Measurements from ENCODE around the gene LNP1. TPM values are rescaled to one million over a fixed set of nuclear protein-coding genes. Genes with fewer than 3 reads are reported as not detected.

The LNP1 gene
- polyA plus RNA-seq, 1 donor (not counting 4 experiments of a cell fraction or from before 2014, with no cell fraction given): 0.64 TPM

DNA sequence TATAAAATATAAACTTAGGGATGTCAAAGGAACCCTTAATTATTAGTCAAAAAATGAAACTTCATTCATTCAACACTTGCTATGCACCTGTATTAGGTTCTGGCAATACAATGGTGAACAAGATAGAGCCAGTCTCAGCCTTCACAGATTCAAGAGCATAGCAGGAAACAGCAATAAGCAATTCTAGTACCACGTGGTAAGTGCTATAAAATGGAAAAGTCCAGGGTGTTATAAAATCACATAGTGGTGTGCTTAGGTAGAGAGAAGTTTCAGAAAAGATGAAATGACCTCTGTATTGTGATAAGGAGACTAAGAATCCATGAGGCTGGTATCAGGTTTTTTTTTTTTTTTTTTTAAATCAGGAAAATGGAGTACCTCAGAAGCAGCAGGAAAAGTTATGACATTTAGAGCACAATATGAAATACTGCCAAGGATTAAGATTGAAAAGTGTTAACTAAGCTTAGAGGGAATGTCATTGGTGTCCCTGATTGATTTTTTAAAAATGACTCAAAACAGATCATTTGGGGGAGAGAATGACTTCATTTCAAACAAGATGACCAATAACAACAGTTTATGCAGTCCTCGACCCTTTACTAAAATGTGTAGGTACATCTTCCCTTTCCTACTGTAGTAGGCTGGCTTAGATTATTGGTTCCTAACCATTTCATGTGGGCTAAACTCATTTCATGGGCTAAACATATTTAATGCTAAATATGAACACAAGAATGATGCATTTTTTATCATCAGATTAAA, 5.5 kb upstream of the LNP1 start:
- Histone ChIP-seq H3K27me3 (ENCODE audit: control insufficient read depth, extremely low read depth, insufficient read depth, low read length) (no peaks in the 10 kb centered on the region), H4K20me1 (ENCODE audit: control insufficient read depth, extremely low read depth, insufficient read depth, low read length) (peaks cover 4% of the 10 kb centered on the region), H3K9me1 (ENCODE audit: control insufficient read depth, extremely low read depth, insufficient read depth, low read length) (no peaks in the 10 kb centered on the region), H3K9ac (ENCODE audit: control insufficient read depth, extremely low read depth, insufficient read depth, low read length) (no peak overlapping the region), H2AFZ (ENCODE audit: control insufficient read depth, low read length) (no peak overlapping the region), H3K27ac (ENCODE audit: control insufficient read depth, insufficient read depth, low read length) (no peak overlapping the region), H3K36me3 (ENCODE audit: control insufficient read depth in 2 of 2, extremely low read depth in 1 of 2, insufficient read depth in 2 of 2, low read length in 2 of 2) (peaks cover 0 to 2% of the 10 kb centered on the region in 2 experiments), H3K4me3 (ENCODE audit: control insufficient read depth in 2 of 3, extremely low read depth in 1 of 3, insufficient read depth in 2 of 3, low read depth in 1 of 3, low read length in 3 of 3) (no peak overlapping the region), H3K9me3 (ENCODE audit: control insufficient read depth, low read depth, low read length) (no peaks in the 10 kb centered on the region), H3K4me1 (ENCODE audit: control insufficient read depth, extremely low read depth, insufficient read depth, low read length) (peaks cover 8% of the 10 kb centered on the region), H3K4me2 (ENCODE audit: control insufficient read depth, extremely low read depth, insufficient read depth, low read depth, low read length) (no peak overlapping the region), H3K79me2 (ENCODE audit: control insufficient read depth, insufficient read depth, low read length) (peaks cover 97% of the 10 kb centered on the region)
- DNase-seq (ENCODE audit: low read depth, low spot score) (no peak), FAIRE-seq (no peak)
- dilution Hi-C loops (cut with MboI; ENCODE audit: extremely low pct_ligation_motif_present, low sequenced_read_pairs): no loop called here
- no peak for TF ChIP-seq CTCF (optimal IDR thresholded peaks at IDR 0.05 in 1 of 3, IDR thresholded peaks at IDR 0.05 in 1 of 3, conservative IDR thresholded peaks at IDR 0.05 in 1 of 3; ENCODE audit: extremely low read depth in 1 of 3, insufficient read depth in 2 of 3, low read length in 3 of 3)
- no peak for TF ChIP-seq EZH2 (IDR thresholded peaks at IDR 0.05; ENCODE audit: low read length)

DNA sequence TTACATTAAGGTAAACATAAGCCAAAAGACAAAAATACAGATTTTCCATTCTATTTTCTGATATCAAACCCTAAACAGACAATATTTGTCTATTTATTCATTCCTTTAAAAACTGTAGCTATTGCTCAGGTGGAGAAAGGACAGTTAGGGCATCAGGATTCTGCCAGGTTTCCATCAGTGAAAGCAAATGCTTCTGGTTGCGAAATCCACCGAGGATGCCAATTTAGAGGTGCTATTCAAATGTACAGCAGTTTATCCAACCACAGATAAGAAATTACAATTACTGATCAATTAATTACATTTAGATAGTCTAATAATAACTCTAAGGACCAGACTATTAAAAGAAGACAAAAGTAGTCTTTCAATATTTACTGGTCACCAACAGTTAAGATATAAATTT, 4.4 kb upstream of the LNP1 start:
- Histone ChIP-seq H3K4me3 (ENCODE audit: control insufficient read depth in 2 of 3, extremely low read depth in 1 of 3, insufficient read depth in 2 of 3, low read depth in 1 of 3, low read length in 3 of 3) (no peak overlapping the region), H3K27ac (ENCODE audit: control insufficient read depth, insufficient read depth, low read length) (no peak overlapping the region), H3K9me1 (ENCODE audit: control insufficient read depth, extremely low read depth, insufficient read depth, low read length) (no peaks in the 10 kb centered on the region), H3K4me2 (ENCODE audit: control insufficient read depth, extremely low read depth, insufficient read depth, low read depth, low read length) (no peak overlapping the region), H4K20me1 (ENCODE audit: control insufficient read depth, extremely low read depth, insufficient read depth, low read length) (peaks cover 4% of the 10 kb centered on the region), H3K79me2 (ENCODE audit: control insufficient read depth, insufficient read depth, low read length) (peaks cover 87% of the 10 kb centered on the region), H3K4me1 (ENCODE audit: control insufficient read depth, extremely low read depth, insufficient read depth, low read length) (peaks cover 8% of the 10 kb centered on the region), H3K36me3 (ENCODE audit: control insufficient read depth in 2 of 2, extremely low read depth in 1 of 2, insufficient read depth in 2 of 2, low read length in 2 of 2) (peaks cover 0 to 2% of the 10 kb centered on the region in 2 experiments), H2AFZ (ENCODE audit: control insufficient read depth, low read length) (no peak overlapping the region), H3K9ac (ENCODE audit: control insufficient read depth, extremely low read depth, insufficient read depth, low read length) (no peak overlapping the region), H3K27me3 (ENCODE audit: control insufficient read depth, extremely low read depth, insufficient read depth, low read length) (no peaks in the 10 kb centered on the region), H3K9me3 (ENCODE audit: control insufficient read depth, low read depth, low read length) (no peaks in the 10 kb centered on the region)
- FAIRE-seq (no peak), DNase-seq (ENCODE audit: low read depth, low spot score) (no peak)
- TF ChIP-seq EZH2 (IDR thresholded peaks at IDR 0.05; ENCODE audit: low read length) (no peak), CTCF (optimal IDR thresholded peaks at IDR 0.05 in 1 of 3, IDR thresholded peaks at IDR 0.05 in 1 of 3, conservative IDR thresholded peaks at IDR 0.05 in 1 of 3; ENCODE audit: extremely low read depth in 1 of 3, insufficient read depth in 2 of 3, low read length in 3 of 3) (no peak)
- dilution Hi-C loops (cut with MboI; ENCODE audit: extremely low pct_ligation_motif_present, low sequenced_read_pairs): no loop called here

All from keratinocyte (primary cell).